Measurements from ENCODE around the gene AHCYL1.

DNA sequence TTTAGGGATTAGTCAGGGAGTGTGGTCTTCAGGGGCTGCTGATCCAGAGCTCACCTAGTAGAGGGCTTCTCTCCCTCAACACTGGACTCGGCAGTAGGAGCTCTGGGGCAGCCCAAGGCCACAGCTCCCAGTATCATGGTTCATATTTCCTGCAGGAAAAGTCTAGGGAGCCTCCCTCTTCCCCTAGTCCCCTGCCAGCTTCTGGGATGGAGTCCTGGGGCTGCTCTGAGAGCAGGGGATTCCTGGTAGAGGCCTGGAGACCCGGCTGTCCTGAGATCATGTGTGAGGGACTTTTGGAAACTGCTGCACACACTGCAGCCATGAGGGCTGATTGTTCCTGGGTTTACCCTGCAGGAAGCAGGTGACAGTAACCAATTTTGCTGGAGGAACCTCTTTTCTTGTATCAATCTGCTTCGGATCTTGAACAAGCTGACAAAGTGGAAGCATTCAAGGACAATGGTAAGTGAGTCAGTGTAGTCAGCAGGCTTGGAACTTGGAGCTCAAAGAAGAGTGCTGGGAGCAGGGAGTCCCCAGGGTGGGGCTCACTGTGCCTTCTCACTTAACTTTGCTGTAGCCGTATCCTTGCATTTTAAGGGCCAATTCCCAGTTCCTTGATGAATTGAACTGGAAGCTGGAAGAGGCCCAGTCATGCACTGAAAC is 66.2 kb downstream of the AHCYL1 start:
- TF ChIP-seq, protein P1, sequence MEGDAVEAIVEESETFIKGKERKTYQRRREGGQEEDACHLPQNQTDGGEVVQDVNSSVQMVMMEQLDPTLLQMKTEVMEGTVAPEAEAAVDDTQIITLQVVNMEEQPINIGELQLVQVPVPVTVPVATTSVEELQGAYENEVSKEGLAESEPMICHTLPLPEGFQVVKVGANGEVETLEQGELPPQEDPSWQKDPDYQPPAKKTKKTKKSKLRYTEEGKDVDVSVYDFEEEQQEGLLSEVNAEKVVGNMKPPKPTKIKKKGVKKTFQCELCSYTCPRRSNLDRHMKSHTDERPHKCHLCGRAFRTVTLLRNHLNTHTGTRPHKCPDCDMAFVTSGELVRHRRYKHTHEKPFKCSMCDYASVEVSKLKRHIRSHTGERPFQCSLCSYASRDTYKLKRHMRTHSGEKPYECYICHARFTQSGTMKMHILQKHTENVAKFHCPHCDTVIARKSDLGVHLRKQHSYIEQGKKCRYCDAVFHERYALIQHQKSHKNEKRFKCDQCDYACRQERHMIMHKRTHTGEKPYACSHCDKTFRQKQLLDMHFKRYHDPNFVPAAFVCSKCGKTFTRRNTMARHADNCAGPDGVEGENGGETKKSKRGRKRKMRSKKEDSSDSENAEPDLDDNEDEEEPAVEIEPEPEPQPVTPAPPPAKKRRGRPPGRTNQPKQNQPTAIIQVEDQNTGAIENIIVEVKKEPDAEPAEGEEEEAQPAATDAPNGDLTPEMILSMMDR (optimal IDR thresholded peaks at IDR 0.05 in 1 of 3, IDR thresholded peaks at IDR 0.05 in 1 of 3, conservative IDR thresholded peaks at IDR 0.05 in 1 of 3; ENCODE audit: extremely low read depth in 1 of 3, insufficient read depth in 2 of 3, low read length in 3 of 3), result no peak
- no peak for TF ChIP-seq EZH2 (IDR thresholded peaks at IDR 0.05; ENCODE audit: low read length)
